RWPE2 (cell line): ENCODE data around the gene PEX14.
"Not testable (repeated sequence)": the region's sequence is repeated elsewhere in the genome, so short reads cannot be mapped to it uniquely, and the experiment has no call there.

Experiments used
- ATAC-seq: fragments of 200-7000 bp; cut with Tn5 transposase; 3 replicates; pipeline ENCODE4 v1.9.1; 2021; ENCODE audit warnings: low read depth
- DNase-seq: peaks from one replicate; pipeline ENCODE4 v3.0.0-alpha.2; 2020; ENCODE audit warnings: low spot score
- H3K27ac ChIP-seq: fragments of 450-650 bp; 2 replicates; pipeline ENCODE4 v1.5.1; 2017; ENCODE audit warnings: mild to moderate bottlenecking; ENCODE audit not compliant: poor library complexity, severe bottlenecking
- H3K27me3 ChIP-seq: fragments of 250-450 bp; sonication (Bioruptor Pico); 2 replicates; pipeline ENCODE4 v1.5.1; 2021; ENCODE audit warnings: mild to moderate bottlenecking, moderate library complexity; ENCODE audit not compliant: insufficient read depth, poor library complexity, severe bottlenecking
- H3K36me3 ChIP-seq: fragments of 250-450 bp; sonication (Bioruptor Pico); 2 replicates; pipeline ENCODE4 v1.5.1; 2020; ENCODE audit warnings: low read depth, mild to moderate bottlenecking, moderate library complexity
- H3K4me1 ChIP-seq: fragments of 250-450 bp; sonication (Bioruptor Pico); 2 replicates; pipeline ENCODE4 v1.5.1; 2021; ENCODE audit warnings: mild to moderate bottlenecking, moderate library complexity; ENCODE audit not compliant: insufficient read depth, poor library complexity, severe bottlenecking
- H3K4me3 ChIP-seq: fragments of 250-450 bp; sonication (Bioruptor Pico); 2 replicates; pipeline ENCODE4 v1.5.1; 2021; ENCODE audit warnings: mild to moderate bottlenecking, moderate library complexity; ENCODE audit not compliant: severe bottlenecking
- H3K9me3 ChIP-seq: fragments of 250-450 bp; sonication (Bioruptor Pico); 2 replicates; pipeline ENCODE4 v1.5.1; 2021; ENCODE audit warnings: mild to moderate bottlenecking, moderate library complexity; ENCODE audit not compliant: severe bottlenecking
- CTCF ChIP-seq: fragments of 450-650 bp; IDR thresholded peaks from one replicate; pipeline ENCODE4 v1.5.1; 2017; ENCODE audit warnings: mild to moderate bottlenecking, moderate library complexity; ENCODE audit not compliant: poor library complexity, severe bottlenecking

The PEX14 gene

GRCh38 chr1:10474613-10475507 lies at the start of gene PEX14:
TSS of gene PEX14 (plus strand) at chr1:10474950. CDS start at chr1:10474967, 17 bp downstream.
- ATAC-seq (peak; percentile 87), DNase-seq (peak; percentile 86)
- Histone ChIP-seq H3K27me3 (no peaks in the 10 kb centered on the region), H3K27ac (peak within 1 kb of the TSS; percentile 62), H3K9me3 (no peaks in the 10 kb centered on the region), H3K4me1 (peaks cover 8% of the 10 kb centered on the region), H3K4me3 (peak within 1 kb of the TSS; percentile 67), H3K36me3 (peaks cover 3% of the 10 kb centered on the region)
- no peak for TF ChIP-seq CTCF

GRCh38 chr1:10425826-10426534 lies 48.8 kb upstream of the PEX14 start:
- not testable (repeated sequence) for DNase-seq, H3K27me3 ChIP-seq, H3K9me3 ChIP-seq, H3K36me3 ChIP-seq, ATAC-seq, H3K4me1 ChIP-seq, H3K27ac ChIP-seq, H3K4me3 ChIP-seq

GRCh38 chr1:10426535-10426848 lies 48.3 kb upstream of the PEX14 start:
- not testable (repeated sequence) for H3K36me3 ChIP-seq, H3K4me3 ChIP-seq, H3K27me3 ChIP-seq, H3K9me3 ChIP-seq, H3K27ac ChIP-seq, ATAC-seq, H3K4me1 ChIP-seq, DNase-seq

GRCh38 chr1:10428984-10429383 lies 45.8 kb upstream of the PEX14 start:
- H3K4me1 ChIP-seq: peaks cover 4% of the 10 kb centered on the region
- H3K9me3 ChIP-seq: no peaks in the 10 kb centered on the region
- no peaks in the 10 kb centered on the region for H3K27me3 ChIP-seq
- TF ChIP-seq CTCF: no peak
- H3K27ac ChIP-seq: no peak overlapping the region
- ATAC-seq (no peak), DNase-seq (no peak)
- H3K36me3 ChIP-seq: no peaks in the 10 kb centered on the region; the same call in 1 of the 2 replicates
- no peak overlapping the region for H3K4me3 ChIP-seq

GRCh38 chr1:10429868-10430215 lies 44.9 kb upstream of the PEX14 start:
- H3K4me3 ChIP-seq: peak overlapping the region; percentile 56
- no peak for DNase-seq
- no peaks in the 10 kb centered on the region for H3K9me3 ChIP-seq
- ATAC-seq: no peak
- H3K4me1 ChIP-seq: peaks cover 4% of the 10 kb centered on the region
- TF ChIP-seq CTCF: no peak
- peak overlapping the region; percentile 41 for H3K27ac ChIP-seq
- no peaks in the 10 kb centered on the region for H3K27me3 ChIP-seq
- H3K36me3 ChIP-seq: no peaks in the 10 kb centered on the region; the same call in 1 of the 2 replicates
